Neural cell (in vitro differentiated cells): Measurements from ENCODE around the gene UNKL. TPM values are rescaled to one million over a fixed set of nuclear protein-coding genes. Genes with fewer than 3 reads are reported as not detected.

Experiments
- H2AFZ ChIP-seq: fragments of 200-600, 300-800 bp; sonication (generic), shearing (Covaris generic); 2 replicates; pipeline ENCODE4 v1.6.0; 2014; ENCODE audit warnings: low read depth, mild to moderate bottlenecking, antibody characterized with exemption, low read length, moderate library complexity
- H3F3A ChIP-seq: fragments of 200-600 bp; shearing (Covaris generic); 2 replicates; pipeline ENCODE4 v1.6.1; 2016; ENCODE audit warnings: mild to moderate bottlenecking, moderate library complexity, mixed read lengths, antibody characterized with exemption, low read length; ENCODE audit not compliant: insufficient read depth, poor library complexity, severe bottlenecking
- H3K27ac ChIP-seq: fragments of 200-600, 300-800 bp; sonication (generic), shearing (Covaris generic); 2 replicates; pipeline ENCODE4 v1.5.1; 2014; ENCODE audit warnings: mild to moderate bottlenecking, low read length, moderate library complexity
- H3K27me3 ChIP-seq: fragments of 300-800, 200-600 bp; sonication (generic), shearing (Covaris generic); 2 replicates; pipeline ENCODE4 v1.6.0; 2014; ENCODE audit warnings: mild to moderate bottlenecking, low read depth, low read length, moderate library complexity; ENCODE audit not compliant: insufficient read depth
- H3K36me3 ChIP-seq: fragments of 300-800, 200-600 bp; sonication (generic), shearing (Covaris generic); 2 replicates; pipeline ENCODE4 v1.5.1; 2014; ENCODE audit warnings: mild to moderate bottlenecking, antibody characterized with exemption, low read length, moderate library complexity; ENCODE audit not compliant: insufficient read depth
- H3K4me2 ChIP-seq: fragments of 300-800, 200-600 bp; sonication (generic), shearing (Covaris generic); 2 replicates; pipeline ENCODE4 v1.6.0; 2014; ENCODE audit warnings: mild to moderate bottlenecking, low read length
- H3K4me3 ChIP-seq: fragments of 300-800, 200-600 bp; sonication (generic), shearing (Covaris generic); 2 replicates; pipeline ENCODE4 v1.5.1; 2014; ENCODE audit warnings: mild to moderate bottlenecking, low read length, moderate library complexity
- H3K79me2 ChIP-seq: fragments of 200-600 bp; shearing (Covaris generic); replicated peaks from 2 replicates; pipeline ENCODE4 v1.6.0; 2014; ENCODE audit warnings: mild to moderate bottlenecking, low read length, moderate library complexity; ENCODE audit not compliant: insufficient read depth
- H3K9ac ChIP-seq: fragments of 300-800, 200-600 bp; sonication (generic), shearing (Covaris generic); 2 replicates; pipeline ENCODE4 v1.6.1; 2016; ENCODE audit warnings: mild to moderate bottlenecking, low read length, mixed read lengths
- H3K9me2 ChIP-seq: fragments of 200-600 bp; shearing (Covaris generic); 2 replicates; pipeline ENCODE4 v1.6.1; 2016; ENCODE audit warnings: mild to moderate bottlenecking, low read length, mixed read lengths; ENCODE audit not compliant: insufficient read depth
- H3K9me3 ChIP-seq: fragments of 200-600, 300-800 bp; sonication (generic), shearing (Covaris generic); 2 replicates; pipeline ENCODE4 v1.6.1; 2016; ENCODE audit warnings: mild to moderate bottlenecking, mixed run types, low read length, moderate library complexity, mixed read lengths
- H4K20me1 ChIP-seq: fragments of 200-600 bp; shearing (Covaris generic); 2 replicates; pipeline ENCODE4 v1.6.1; 2016; ENCODE audit warnings: mild to moderate bottlenecking, mixed run types; ENCODE audit not compliant: insufficient read depth
- EP300 ChIP-seq: fragments of 450-650 bp; conservative IDR thresholded peaks from 2 replicates; pipeline ENCODE4 v1.6.1; 2014; ENCODE audit warnings: antibody characterized with exemption, mild to moderate bottlenecking, moderate library complexity; ENCODE audit not compliant: poor library complexity, severe bottlenecking
- EZH2 ChIP-seq: fragments of 200-600, 300-800 bp; shearing (Covaris generic), sonication (generic); IDR thresholded peaks from 2 replicates; pipeline ENCODE4 v1.6.1; 2014; ENCODE audit warnings: antibody characterized with exemption, low read length, borderline replicate concordance, mild to moderate bottlenecking; ENCODE audit not compliant: insufficient read depth, poor library complexity, severe bottlenecking
- MXI1 ChIP-seq: fragments of 450-650 bp; conservative IDR thresholded peaks from 2 replicates; pipeline ENCODE4 v1.6.1; 2014; ENCODE audit warnings: antibody characterized with exemption, mild to moderate bottlenecking; ENCODE audit not compliant: poor library complexity, severe bottlenecking
- POLR2AphosphoS5 ChIP-seq: IDR thresholded peaks from 2 replicates; pipeline ENCODE4 v1.6.1; 2012
- RAD21 ChIP-seq: fragments of 450-650 bp; conservative IDR thresholded peaks from 2 replicates; pipeline ENCODE4 v1.6.1; 2014; ENCODE audit warnings: antibody characterized with exemption, mild to moderate bottlenecking, moderate library complexity
- SMC3 ChIP-seq: fragments of 450-650 bp; conservative IDR thresholded peaks from 2 replicates; pipeline ENCODE4 v1.6.1; 2014; ENCODE audit warnings: antibody characterized with exemption, mild to moderate bottlenecking, moderate library complexity; ENCODE audit not compliant: poor library complexity
- TAF1 ChIP-seq: IDR thresholded peaks from 2 replicates; pipeline ENCODE4 v1.6.1; 2012; ENCODE audit warnings: low read depth
- polyA plus RNA-seq: library from polyadenylated mRNA; depleted of rRNA; stranded (reverse); fragments of >200 nt; gene quantifications from 2 replicates; pipeline ENCODE4 v1.2.3, GENCODE V29; 2014
- TF ChIP-seq, protein P1 (sequence below): IDR thresholded peaks from 2 replicates; pipeline ENCODE4 v1.6.1; 2012; ENCODE audit warnings: borderline replicate concordance
- TF ChIP-seq, protein P2 (sequence below): fragments of 450-650 bp; IDR thresholded peaks from 2 replicates; pipeline ENCODE4 v1.5.1; 2014; ENCODE audit warnings: antibody characterized with exemption, mild to moderate bottlenecking, moderate library complexity; ENCODE audit not compliant: poor library complexity, severe bottlenecking

UNKL gene
- polyA plus RNA-seq, 1 donor from 2014 or later: 11.9 TPM

DNA sequence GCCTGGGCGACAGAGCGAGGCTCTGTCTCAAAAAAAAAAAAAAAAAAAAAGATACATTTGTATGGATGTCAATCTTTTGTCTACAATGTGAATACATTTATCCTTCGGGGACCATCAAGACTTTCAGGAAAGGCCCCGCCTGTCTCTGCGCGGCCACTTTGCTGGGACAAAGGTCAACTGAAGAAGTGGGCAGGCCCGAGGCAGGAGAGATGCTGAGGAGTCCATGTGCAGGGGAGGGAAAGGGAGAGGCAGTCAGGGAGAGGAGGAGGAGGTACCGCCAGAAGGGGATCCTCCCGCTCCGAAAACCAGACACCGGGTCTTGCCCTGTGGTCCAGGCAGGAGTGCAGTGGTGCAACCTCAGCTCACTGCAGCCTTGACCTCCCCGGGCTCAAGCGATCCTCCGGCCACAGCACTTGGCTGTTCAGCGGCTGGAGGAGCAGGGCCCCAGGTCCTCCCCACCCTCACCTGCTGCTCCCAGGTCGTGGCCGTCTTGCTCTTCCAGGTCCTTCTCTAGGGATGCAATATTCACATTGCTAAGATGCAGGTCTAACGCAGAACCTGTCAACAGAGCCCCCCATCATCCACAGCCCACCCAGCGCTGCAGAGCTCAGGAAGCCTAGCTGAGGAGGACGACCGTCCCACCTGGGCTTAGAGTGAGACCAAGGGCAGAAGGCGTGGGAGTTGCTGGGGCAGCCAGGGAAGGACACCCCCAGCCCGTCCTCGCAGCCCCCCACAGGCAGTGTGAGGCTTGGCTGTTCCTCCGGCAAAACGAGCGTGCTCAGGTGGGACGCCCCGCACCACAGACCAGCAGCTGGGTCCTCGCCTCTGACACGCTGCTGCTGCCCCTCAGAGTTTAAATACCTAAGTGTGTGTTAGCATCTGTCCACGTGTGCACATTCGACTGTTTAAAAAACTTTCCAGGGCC lies 43.2 kb downstream of the UNKL start (continued):
- no peak for TF ChIP-seq MXI1
- TF ChIP-seq POLR2AphosphoS5: no peak

DNA sequence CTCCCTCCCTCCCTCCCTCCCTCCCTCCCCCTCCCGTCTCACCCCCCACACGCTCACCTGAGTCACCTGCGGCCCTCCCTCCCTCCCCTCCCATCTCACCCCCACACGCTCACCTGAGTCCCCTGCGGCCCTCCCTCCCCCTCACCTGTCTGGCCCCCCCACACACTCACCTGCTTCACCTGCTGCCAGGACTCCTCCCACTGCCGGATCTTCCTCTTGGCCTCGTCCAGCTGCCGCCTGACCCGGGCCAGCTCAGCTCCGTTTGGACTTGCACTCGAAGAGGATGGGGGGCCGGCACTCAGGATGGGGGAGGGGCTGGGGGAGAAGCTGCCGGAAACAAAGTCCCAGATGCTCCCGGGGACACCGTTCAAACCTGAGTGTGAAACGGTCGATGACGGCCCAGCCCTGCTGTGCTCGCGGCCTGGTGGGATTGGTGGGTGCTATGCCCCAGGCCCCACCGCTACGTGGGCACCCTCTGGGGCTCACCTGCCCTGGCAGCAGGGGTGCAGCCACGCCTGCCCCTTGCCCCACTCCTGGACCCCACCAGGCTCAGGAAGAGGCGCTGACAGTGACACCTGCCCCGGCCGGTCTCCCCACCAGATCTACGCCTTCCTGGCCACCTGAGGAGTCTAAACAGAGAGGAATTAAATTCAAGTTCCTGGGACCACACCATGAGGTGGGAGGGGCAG lies 46.9 kb downstream of the UNKL start:
- H2AFZ ChIP-seq: no peak overlapping the region
- TF ChIP-seq, protein P1, sequence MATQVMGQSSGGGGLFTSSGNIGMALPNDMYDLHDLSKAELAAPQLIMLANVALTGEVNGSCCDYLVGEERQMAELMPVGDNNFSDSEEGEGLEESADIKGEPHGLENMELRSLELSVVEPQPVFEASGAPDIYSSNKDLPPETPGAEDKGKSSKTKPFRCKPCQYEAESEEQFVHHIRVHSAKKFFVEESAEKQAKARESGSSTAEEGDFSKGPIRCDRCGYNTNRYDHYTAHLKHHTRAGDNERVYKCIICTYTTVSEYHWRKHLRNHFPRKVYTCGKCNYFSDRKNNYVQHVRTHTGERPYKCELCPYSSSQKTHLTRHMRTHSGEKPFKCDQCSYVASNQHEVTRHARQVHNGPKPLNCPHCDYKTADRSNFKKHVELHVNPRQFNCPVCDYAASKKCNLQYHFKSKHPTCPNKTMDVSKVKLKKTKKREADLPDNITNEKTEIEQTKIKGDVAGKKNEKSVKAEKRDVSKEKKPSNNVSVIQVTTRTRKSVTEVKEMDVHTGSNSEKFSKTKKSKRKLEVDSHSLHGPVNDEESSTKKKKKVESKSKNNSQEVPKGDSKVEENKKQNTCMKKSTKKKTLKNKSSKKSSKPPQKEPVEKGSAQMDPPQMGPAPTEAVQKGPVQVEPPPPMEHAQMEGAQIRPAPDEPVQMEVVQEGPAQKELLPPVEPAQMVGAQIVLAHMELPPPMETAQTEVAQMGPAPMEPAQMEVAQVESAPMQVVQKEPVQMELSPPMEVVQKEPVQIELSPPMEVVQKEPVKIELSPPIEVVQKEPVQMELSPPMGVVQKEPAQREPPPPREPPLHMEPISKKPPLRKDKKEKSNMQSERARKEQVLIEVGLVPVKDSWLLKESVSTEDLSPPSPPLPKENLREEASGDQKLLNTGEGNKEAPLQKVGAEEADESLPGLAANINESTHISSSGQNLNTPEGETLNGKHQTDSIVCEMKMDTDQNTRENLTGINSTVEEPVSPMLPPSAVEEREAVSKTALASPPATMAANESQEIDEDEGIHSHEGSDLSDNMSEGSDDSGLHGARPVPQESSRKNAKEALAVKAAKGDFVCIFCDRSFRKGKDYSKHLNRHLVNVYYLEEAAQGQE: no peak
- TF ChIP-seq TAF1 (no peak), MXI1 (no peak)
- H3K4me2 ChIP-seq: no peak overlapping the region
- no peak overlapping the region for H3K4me3 ChIP-seq
- H3K9me2 ChIP-seq: no peaks in the 10 kb centered on the region
- no peaks in the 10 kb centered on the region for H3F3A ChIP-seq
- no peak overlapping the region for H3K27ac ChIP-seq
- no peak overlapping the region for H3K9ac ChIP-seq
- no peaks in the 10 kb centered on the region for H4K20me1 ChIP-seq
- no peaks in the 10 kb centered on the region for H3K36me3 ChIP-seq
- no peaks in the 10 kb centered on the region for H3K27me3 ChIP-seq
- no peaks in the 10 kb centered on the region for H3K9me3 ChIP-seq
- H3K79me2 ChIP-seq: no peaks in the 10 kb centered on the region

DNA sequence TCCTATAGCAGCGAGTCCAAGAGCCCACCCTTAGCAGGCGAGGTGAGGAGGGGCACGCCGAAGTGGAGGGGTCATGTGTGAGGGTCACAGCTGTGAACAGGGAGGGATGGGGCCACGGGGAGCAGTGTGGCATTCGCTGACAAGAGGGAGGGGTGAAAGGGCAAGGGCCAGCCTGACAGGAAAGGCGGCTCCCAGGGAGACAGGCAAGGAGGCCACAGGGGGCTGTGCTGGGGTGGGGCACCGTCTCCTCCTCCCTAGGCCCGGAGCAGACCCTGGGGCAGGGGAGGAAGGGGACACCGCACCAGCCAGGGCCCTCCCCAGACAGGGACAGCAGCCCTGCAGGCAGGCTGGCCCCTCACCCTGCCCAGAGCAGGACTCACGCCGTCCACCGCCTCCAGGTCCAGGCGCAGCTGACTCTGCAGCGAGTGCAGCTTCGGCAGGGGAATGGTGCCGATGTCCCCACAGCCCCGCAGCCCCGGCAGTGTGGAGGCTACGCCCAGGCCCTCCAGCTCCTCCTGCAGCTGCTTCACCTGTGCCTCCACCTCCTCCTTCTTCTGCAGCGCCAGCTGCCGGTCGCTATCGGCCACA lies 47.7 kb downstream of the UNKL start:
- Histone ChIP-seq H3K9me2 (no peaks in the 10 kb centered on the region), H3K9me3 (no peaks in the 10 kb centered on the region), H3K27ac (no peak overlapping the region), H4K20me1 (no peaks in the 10 kb centered on the region), H3K4me2 (no peak overlapping the region), H3K27me3 (no peaks in the 10 kb centered on the region), H3K36me3 (no peaks in the 10 kb centered on the region), H3K4me3 (no peak overlapping the region), H3F3A (no peaks in the 10 kb centered on the region), H3K9ac (no peak overlapping the region), H3K79me2 (no peaks in the 10 kb centered on the region), H2AFZ (no peak overlapping the region)
- TF ChIP-seq, protein P1: no peak
- TF ChIP-seq MXI1: no peak
- TF ChIP-seq RAD21: no peak
- no peak for TF ChIP-seq EZH2
- TF ChIP-seq POLR2AphosphoS5: no peak
- TF ChIP-seq, protein P2, sequence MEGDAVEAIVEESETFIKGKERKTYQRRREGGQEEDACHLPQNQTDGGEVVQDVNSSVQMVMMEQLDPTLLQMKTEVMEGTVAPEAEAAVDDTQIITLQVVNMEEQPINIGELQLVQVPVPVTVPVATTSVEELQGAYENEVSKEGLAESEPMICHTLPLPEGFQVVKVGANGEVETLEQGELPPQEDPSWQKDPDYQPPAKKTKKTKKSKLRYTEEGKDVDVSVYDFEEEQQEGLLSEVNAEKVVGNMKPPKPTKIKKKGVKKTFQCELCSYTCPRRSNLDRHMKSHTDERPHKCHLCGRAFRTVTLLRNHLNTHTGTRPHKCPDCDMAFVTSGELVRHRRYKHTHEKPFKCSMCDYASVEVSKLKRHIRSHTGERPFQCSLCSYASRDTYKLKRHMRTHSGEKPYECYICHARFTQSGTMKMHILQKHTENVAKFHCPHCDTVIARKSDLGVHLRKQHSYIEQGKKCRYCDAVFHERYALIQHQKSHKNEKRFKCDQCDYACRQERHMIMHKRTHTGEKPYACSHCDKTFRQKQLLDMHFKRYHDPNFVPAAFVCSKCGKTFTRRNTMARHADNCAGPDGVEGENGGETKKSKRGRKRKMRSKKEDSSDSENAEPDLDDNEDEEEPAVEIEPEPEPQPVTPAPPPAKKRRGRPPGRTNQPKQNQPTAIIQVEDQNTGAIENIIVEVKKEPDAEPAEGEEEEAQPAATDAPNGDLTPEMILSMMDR: no peak
- no peak for TF ChIP-seq SMC3
- no peak for TF ChIP-seq TAF1
- TF ChIP-seq EP300: no peak
